GM23338 (cell line): ENCODE measurements around the gene VAMP8. TPM values are rescaled to one million over a fixed set of nuclear protein-coding genes. Genes with fewer than 3 reads are reported as not detected.

Source experiments
- ATAC-seq: fragments of 200-7000 bp; cut with Tn5 transposase; 3 replicates; pipeline ENCODE4 v1.9.1; 2020
- DNase-seq: peaks from one replicate; pipeline ENCODE4 v3.0.0-alpha.2; 2015; ENCODE audit warnings: low spot score
- H2AFZ ChIP-seq: fragments of 200-600 bp; sonication (generic); 2 replicates; pipeline ENCODE4 v1.8.0; 2016; ENCODE audit warnings: antibody characterized with exemption, mild to moderate bottlenecking, moderate library complexity
- H3F3A ChIP-seq: fragments of 200-600 bp; sonication (generic); replicated peaks from 2 replicates; pipeline ENCODE4 v1.8.0; 2017; ENCODE audit warnings: antibody characterized with exemption, mixed run types, low read depth
- H3K27ac ChIP-seq: fragments of 200-600 bp; sonication (generic); 2 replicates; pipeline ENCODE4 v1.6.1; 2016; ENCODE audit warnings: low read depth
- H3K27me3 ChIP-seq: fragments of 200-600 bp; sonication (generic); 2 replicates; pipeline ENCODE4 v1.8.0; 2016; ENCODE audit warnings: mild to moderate bottlenecking, mixed run types, moderate library complexity; ENCODE audit not compliant: insufficient read depth
- H3K36me3 ChIP-seq: fragments of 200-600 bp; sonication (generic); 2 replicates; pipeline ENCODE4 v1.8.0; 2016; ENCODE audit warnings: mild to moderate bottlenecking; ENCODE audit not compliant: insufficient read depth
- H3K4me1 ChIP-seq: fragments of 200-600 bp; sonication (generic); 2 replicates; pipeline ENCODE4 v1.8.0; 2016; ENCODE audit warnings: mild to moderate bottlenecking, moderate library complexity; ENCODE audit not compliant: insufficient read depth
- H3K4me2 ChIP-seq: fragments of 200-600 bp; sonication (generic); 2 replicates; pipeline ENCODE4 v1.7.1; 2017; ENCODE audit warnings: mixed run types
- H3K4me3 ChIP-seq: fragments of 200-600 bp; sonication (generic); 2 replicates; pipeline ENCODE4 v1.6.1; 2016; ENCODE audit warnings: mixed run types
- H3K79me2 ChIP-seq: fragments of 200-600 bp; sonication (generic); replicated peaks from 2 replicates; pipeline ENCODE4 v1.8.0; 2017; ENCODE audit warnings: mild to moderate bottlenecking; ENCODE audit not compliant: insufficient read depth
- H3K9me2 ChIP-seq: fragments of 200-600 bp; sonication (generic); 2 replicates; pipeline ENCODE4 v1.8.0; 2017; ENCODE audit not compliant: insufficient read depth
- H4K20me1 ChIP-seq: fragments of 200-600 bp; sonication (generic); replicated peaks from 2 replicates; pipeline ENCODE4 v1.8.0; 2017; ENCODE audit warnings: mild to moderate bottlenecking; ENCODE audit not compliant: insufficient read depth
- H3K27ac Mint-ChIP-seq: 2 replicates; pipeline ENCODE4 v1.8.0; 2020; ENCODE audit warnings: inconsistent platforms, mild to moderate bottlenecking, moderate library complexity, mixed read lengths
- H3K27me3 Mint-ChIP-seq: 3 replicates; pipeline ENCODE4 v1.8.0; 2022; ENCODE audit warnings: low read depth, mild to moderate bottlenecking, moderate library complexity, mixed read lengths, inconsistent platforms; ENCODE audit not compliant: insufficient read depth, poor library complexity
- H3K36me3 Mint-ChIP-seq: 3 replicates; pipeline ENCODE4 v1.8.0; 2021; ENCODE audit warnings: low read depth, mild to moderate bottlenecking, inconsistent platforms, moderate library complexity, mixed read lengths
- H3K4me1 Mint-ChIP-seq: 3 replicates; pipeline ENCODE4 v1.8.0; 2020; ENCODE audit warnings: mild to moderate bottlenecking, inconsistent platforms, mixed read lengths
- H3K4me3 Mint-ChIP-seq: 3 replicates; pipeline ENCODE4 v1.8.0; 2021; ENCODE audit warnings: moderate library complexity, mild to moderate bottlenecking, inconsistent platforms, mixed read lengths
- H3K9me3 Mint-ChIP-seq: 3 replicates; pipeline ENCODE4 v1.8.0; 2020; ENCODE audit warnings: moderate library complexity, mild to moderate bottlenecking, inconsistent platforms, mixed read lengths
- CREB1 ChIP-seq: fragments of 250-450 bp; sonication (Bioruptor Pico); IDR thresholded peaks from 2 replicates; pipeline ENCODE4 v1.5.0; 2020; ENCODE audit warnings: low read depth, mild to moderate bottlenecking, moderate library complexity
- CTCF ChIP-seq, 2 experiments: fragments of 200-600 bp in 1 of 2; sonication (generic) in 1 of 2; conservative IDR thresholded peaks; 2 replicates each; pipeline versions ENCODE4 v1.5.1 to v1.6.1; 2016 to 2017; ENCODE audit warnings: antibody characterized with exemption in 2 of 2, low read depth in 2 of 2, mild to moderate bottlenecking in 2 of 2, moderate library complexity in 1 of 2
- EZH2 ChIP-seq: fragments of 200-600 bp; sonication (generic); IDR thresholded peaks from one replicate; pipeline ENCODE4 v1.8.0; 2017; ENCODE audit warnings: antibody characterized with exemption, mild to moderate bottlenecking, low read depth; ENCODE audit not compliant: unreplicated experiment
- EZH2phosphoT487 ChIP-seq: fragments of 200-600 bp; sonication (generic); IDR thresholded peaks from one replicate; pipeline ENCODE4 v1.8.1; 2018; ENCODE audit warnings: antibody characterized with exemption; ENCODE audit not compliant: unreplicated experiment
- JUNB ChIP-seq: IDR thresholded peaks from one replicate; pipeline ENCODE4 v1.6.1; 2016; ENCODE audit warnings: antibody characterized with exemption; ENCODE audit not compliant: unreplicated experiment
- NANOG ChIP-seq: IDR thresholded peaks from 2 replicates; pipeline ENCODE4 v1.6.1; 2016; ENCODE audit warnings: antibody characterized with exemption, borderline replicate concordance
- STAT1 ChIP-seq: IDR thresholded peaks from one replicate; pipeline ENCODE4 v1.6.1; 2016; ENCODE audit warnings: antibody characterized with exemption; ENCODE audit not compliant: unreplicated experiment
- ZNF114 ChIP-seq: fragments of 250-450 bp; sonication (Bioruptor Pico); IDR thresholded peaks from 2 replicates; pipeline ENCODE4 v1.5.0; 2020; ENCODE audit warnings: mild to moderate bottlenecking, moderate library complexity
- ZNF331 ChIP-seq: fragments of 250-450 bp; sonication (Bioruptor Pico); IDR thresholded peaks from 2 replicates; pipeline ENCODE4 v1.5.0; 2020; ENCODE audit warnings: low read depth, mild to moderate bottlenecking, moderate library complexity
- polyA plus RNA-seq: library from polyadenylated mRNA; unstranded; fragments of >200 nt; fragmentation: Nextera tagmentation; extraction: Ambion mirVana; gene quantifications from 2 replicates; pipeline ENCODE4 v1.2.1, GENCODE V29; 2016
- total RNA-seq: library from RNA; depleted of rRNA; stranded (reverse); fragments of >200 nt; shearing (Covaris generic); gene quantifications from 2 replicates; pipeline ENCODE4 v1.2.3, GENCODE V29; 2014
- TF ChIP-seq, protein P1 (sequence below): IDR thresholded peaks from 2 replicates; pipeline ENCODE4 v1.6.1; 2016; ENCODE audit warnings: antibody characterized with exemption
- TF ChIP-seq, protein P2 (sequence below): fragments of 250-450 bp; sonication (Bioruptor Pico); IDR thresholded peaks from 2 replicates; pipeline ENCODE4 v1.5.0; 2020; ENCODE audit warnings: mild to moderate bottlenecking, moderate library complexity

The VAMP8 gene
- total and polyA plus RNA-seq, 2 experiments from 2014 or later = 16.3 to 71.7 TPM

DNA sequence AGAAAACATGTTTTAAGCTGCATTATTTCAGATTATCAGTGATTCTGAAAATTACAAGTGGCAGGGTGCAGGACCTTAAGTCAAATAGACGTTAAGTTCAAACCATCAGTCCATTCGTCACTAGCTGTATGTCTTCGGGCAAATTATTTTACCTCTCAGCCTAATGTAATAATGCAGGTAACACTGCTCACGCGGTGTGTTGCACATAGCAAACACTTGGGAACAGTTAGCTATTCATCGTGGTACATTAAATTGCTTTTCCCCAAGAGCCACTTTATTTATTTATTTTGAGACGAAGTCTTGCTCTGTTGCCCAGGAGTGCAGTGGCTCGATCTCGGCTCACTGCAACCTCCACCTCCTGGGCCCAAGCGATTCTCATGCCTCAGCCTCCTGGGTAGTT, 28.3 kb upstream of the VAMP8 start (continued):
- TF ChIP-seq CTCF (conservative IDR thresholded peaks at IDR 0.05; ENCODE audit: low read depth in 2 of 2) (no peak), NANOG (no peak), EZH2 (no peak), EZH2phosphoT487 (no peak), CREB1 (CRISPR knock-in tag) (no peak), ZNF114 (no peak), JUNB (no peak), ZNF331 (CRISPR knock-in tag) (no peak)
- TF ChIP-seq, protein P1, sequence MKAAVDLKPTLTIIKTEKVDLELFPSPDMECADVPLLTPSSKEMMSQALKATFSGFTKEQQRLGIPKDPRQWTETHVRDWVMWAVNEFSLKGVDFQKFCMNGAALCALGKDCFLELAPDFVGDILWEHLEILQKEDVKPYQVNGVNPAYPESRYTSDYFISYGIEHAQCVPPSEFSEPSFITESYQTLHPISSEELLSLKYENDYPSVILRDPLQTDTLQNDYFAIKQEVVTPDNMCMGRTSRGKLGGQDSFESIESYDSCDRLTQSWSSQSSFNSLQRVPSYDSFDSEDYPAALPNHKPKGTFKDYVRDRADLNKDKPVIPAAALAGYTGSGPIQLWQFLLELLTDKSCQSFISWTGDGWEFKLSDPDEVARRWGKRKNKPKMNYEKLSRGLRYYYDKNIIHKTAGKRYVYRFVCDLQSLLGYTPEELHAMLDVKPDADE = no peak

GRCh38 chr2:85549826-85550225, 27.6 kb upstream of the VAMP8 start:
- H3K4me1 ChIP-seq = no peaks in the 10 kb centered on the region
- no peaks in the 10 kb centered on the region for H3K79me2 ChIP-seq
- H3K4me3 ChIP-seq = no peak overlapping the region
- no peaks in the 10 kb centered on the region for H3K9me2 ChIP-seq
- TF ChIP-seq JUNB (no peak), STAT1 (no peak), CTCF (conservative IDR thresholded peaks at IDR 0.05; ENCODE audit: low read depth in 2 of 2) (no peak), ZNF331 (CRISPR knock-in tag) (no peak), EZH2 (no peak), EZH2phosphoT487 (no peak), CREB1 (CRISPR knock-in tag) (no peak)
- TF ChIP-seq, protein P2, sequence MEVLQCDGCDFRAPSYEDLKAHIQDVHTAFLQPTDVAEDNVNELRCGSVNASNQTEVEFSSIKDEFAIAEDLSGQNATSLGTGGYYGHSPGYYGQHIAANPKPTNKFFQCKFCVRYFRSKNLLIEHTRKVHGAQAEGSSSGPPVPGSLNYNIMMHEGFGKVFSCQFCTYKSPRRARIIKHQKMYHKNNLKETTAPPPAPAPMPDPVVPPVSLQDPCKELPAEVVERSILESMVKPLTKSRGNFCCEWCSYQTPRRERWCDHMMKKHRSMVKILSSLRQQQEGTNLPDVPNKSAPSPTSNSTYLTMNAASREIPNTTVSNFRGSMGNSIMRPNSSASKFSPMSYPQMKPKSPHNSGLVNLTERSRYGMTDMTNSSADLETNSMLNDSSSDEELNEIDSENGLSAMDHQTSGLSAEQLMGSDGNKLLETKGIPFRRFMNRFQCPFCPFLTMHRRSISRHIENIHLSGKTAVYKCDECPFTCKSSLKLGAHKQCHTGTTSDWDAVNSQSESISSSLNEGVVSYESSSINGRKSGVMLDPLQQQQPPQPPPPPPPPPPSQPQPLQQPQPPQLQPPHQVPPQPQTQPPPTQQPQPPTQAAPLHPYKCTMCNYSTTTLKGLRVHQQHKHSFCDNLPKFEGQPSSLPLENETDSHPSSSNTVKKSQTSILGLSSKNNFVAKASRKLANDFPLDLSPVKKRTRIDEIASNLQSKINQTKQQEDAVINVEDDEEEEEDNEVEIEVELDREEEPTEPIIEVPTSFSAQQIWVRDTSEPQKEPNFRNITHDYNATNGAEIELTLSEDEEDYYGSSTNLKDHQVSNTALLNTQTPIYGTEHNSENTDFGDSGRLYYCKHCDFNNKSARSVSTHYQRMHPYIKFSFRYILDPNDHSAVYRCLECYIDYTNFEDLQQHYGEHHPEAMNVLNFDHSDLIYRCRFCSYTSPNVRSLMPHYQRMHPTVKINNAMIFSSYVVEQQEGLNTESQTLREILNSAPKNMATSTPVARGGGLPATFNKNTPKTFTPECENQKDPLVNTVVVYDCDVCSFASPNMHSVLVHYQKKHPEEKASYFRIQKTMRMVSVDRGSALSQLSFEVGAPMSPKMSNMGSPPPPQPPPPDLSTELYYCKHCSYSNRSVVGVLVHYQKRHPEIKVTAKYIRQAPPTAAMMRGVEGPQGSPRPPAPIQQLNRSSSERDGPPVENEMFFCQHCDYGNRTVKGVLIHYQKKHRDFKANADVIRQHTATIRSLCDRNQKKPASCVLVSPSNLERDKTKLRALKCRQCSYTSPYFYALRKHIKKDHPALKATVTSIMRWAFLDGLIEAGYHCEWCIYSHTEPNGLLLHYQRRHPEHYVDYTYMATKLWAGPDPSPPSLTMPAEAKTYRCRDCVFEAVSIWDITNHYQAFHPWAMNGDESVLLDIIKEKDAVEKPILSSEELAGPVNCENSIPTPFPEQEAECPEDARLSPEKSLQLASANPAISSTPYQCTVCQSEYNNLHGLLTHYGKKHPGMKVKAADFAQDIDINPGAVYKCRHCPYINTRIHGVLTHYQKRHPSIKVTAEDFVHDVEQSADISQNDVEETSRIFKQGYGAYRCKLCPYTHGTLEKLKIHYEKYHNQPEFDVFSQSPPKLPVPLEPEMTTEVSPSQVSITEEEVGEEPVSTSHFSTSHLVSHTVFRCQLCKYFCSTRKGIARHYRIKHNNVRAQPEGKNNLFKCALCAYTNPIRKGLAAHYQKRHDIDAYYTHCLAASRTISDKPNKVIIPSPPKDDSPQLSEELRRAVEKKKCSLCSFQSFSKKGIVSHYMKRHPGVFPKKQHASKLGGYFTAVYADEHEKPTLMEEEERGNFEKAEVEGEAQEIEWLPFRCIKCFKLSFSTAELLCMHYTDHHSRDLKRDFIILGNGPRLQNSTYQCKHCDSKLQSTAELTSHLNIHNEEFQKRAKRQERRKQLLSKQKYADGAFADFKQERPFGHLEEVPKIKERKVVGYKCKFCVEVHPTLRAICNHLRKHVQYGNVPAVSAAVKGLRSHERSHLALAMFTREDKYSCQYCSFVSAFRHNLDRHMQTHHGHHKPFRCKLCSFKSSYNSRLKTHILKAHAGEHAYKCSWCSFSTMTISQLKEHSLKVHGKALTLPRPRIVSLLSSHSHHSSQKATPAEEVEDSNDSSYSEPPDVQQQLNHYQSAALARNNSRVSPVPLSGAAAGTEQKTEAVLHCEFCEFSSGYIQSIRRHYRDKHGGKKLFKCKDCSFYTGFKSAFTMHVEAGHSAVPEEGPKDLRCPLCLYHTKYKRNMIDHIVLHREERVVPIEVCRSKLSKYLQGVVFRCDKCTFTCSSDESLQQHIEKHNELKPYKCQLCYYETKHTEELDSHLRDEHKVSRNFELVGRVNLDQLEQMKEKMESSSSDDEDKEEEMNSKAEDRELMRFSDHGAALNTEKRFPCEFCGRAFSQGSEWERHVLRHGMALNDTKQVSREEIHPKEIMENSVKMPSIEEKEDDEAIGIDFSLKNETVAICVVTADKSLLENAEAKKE (CRISPR knock-in tag) = no peak
- H4K20me1 ChIP-seq = no peaks in the 10 kb centered on the region
- Mint-ChIP-seq H3K36me3 (peaks cover 77% of the 10 kb centered on the region), H3K9me3 (no peaks in the 10 kb centered on the region; the same call in 2 of the 3 replicates), H3K27me3 (peaks cover 18% of the 10 kb centered on the region), H3K27ac (no peak overlapping the region), H3K4me1 (peaks cover 8% of the 10 kb centered on the region; the same call in 2 of the 3 replicates), H3K4me3 (no peak overlapping the region)
- DNase-seq (peak; percentile 44), ATAC-seq (no peak)
- H3K27ac ChIP-seq = no peak overlapping the region
- peaks cover 37% of the 10 kb centered on the region for H3K36me3 ChIP-seq
- no peak overlapping the region for H2AFZ ChIP-seq
- H3K27me3 ChIP-seq = no peaks in the 10 kb centered on the region
- H3F3A ChIP-seq = peaks cover 27% of the 10 kb centered on the region
- no peak overlapping the region for H3K4me2 ChIP-seq
